BJ (cell line): ENCODE data around the gene TSPAN18. TPM values are rescaled to one million over a fixed set of nuclear protein-coding genes. Genes with fewer than 3 reads are reported as not detected.

Experiments used
- CTCF ChIA-PET: fragments of 350-600 bp; formaldehyde crosslinking; extraction: SDS; loops from one replicate; lab custom pipeline; 2021; ENCODE audit warnings: antibody characterized with exemption, inconsistent platforms; lab: Yijun Ruan, JAX
- POLR2A ChIA-PET: fragments of 300-600 bp; sonication (Branson Sonifier 250); formaldehyde crosslinking; extraction: SDS; loops from one replicate; lab custom pipeline; 2021; ENCODE audit warnings: antibody characterized with exemption; lab: Charles Lee
- DNase-seq: peaks from one replicate; pipeline ENCODE4 v3.0.0-alpha.2; 2011; ENCODE audit warnings: low read depth
- H3K27me3 ChIP-seq: 2 replicates; pipeline ENCODE4 v1.6.0; 2011; ENCODE audit warnings: low read length; ENCODE audit not compliant: control insufficient read depth, insufficient read depth
- H3K36me3 ChIP-seq: 2 replicates; pipeline ENCODE4 v1.5.1; 2011; ENCODE audit warnings: low read length; ENCODE audit not compliant: control insufficient read depth, insufficient read depth
- H3K4me3 ChIP-seq: 2 replicates; pipeline ENCODE4 v1.5.1; 2011; ENCODE audit warnings: low read depth, mild to moderate bottlenecking, control low read depth, low read length
- polyA plus RNA-seq: library from polyadenylated mRNA; depleted of rRNA; stranded (reverse); fragments of >200 nt; gene quantifications from 2 replicates; pipeline ENCODE4 v1.2.3, GENCODE V29; 2011
- TF ChIP-seq, protein P1 (sequence below): IDR thresholded peaks from 2 replicates; pipeline ENCODE4 v1.5.1; 2011; ENCODE audit warnings: low read depth, mild to moderate bottlenecking, control low read depth, inconsistent platforms, low read length, moderate library complexity; ENCODE audit not compliant: insufficient read depth

Gene TSPAN18
- polyA plus RNA-seq, 1 experiment, result 0.55 TPM

DNA sequence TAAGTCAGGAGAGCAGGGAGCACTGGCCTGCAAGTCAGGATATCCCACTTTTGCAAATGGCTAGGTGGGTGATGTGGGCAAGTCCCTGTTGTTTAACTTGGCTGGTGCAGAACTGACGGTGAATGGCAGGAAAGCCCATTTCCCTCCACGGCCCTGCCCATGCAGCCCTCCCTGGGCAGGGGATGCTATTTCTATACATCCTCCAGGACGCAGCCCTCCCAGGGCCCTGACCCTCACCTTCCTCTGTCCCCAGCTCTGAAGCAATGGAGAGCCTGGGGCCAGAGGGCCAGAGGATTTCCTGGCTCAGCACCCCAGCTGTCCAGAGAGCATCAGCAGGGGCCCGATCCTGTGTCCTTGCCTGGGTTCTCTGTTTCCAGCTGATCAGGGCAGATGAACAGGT lies 91.3 kb downstream of the TSPAN18 start:
- Histone ChIP-seq H3K4me3 (no peak overlapping the region), H3K27me3 (peaks cover 3% of the 10 kb centered on the region; the same call in 1 of the 2 replicates), H3K36me3 (no peaks in the 10 kb centered on the region)
- DNase-seq, result no peak
- CTCF ChIA-PET, result interaction anchor here (1.3 to 2.0 kb wide), 3 partner anchors 13 to 51 kb away, joined by 3 to 4 read pairs (median 3); no protein-coding TSS in a partner anchor
- TF ChIP-seq, protein P1, sequence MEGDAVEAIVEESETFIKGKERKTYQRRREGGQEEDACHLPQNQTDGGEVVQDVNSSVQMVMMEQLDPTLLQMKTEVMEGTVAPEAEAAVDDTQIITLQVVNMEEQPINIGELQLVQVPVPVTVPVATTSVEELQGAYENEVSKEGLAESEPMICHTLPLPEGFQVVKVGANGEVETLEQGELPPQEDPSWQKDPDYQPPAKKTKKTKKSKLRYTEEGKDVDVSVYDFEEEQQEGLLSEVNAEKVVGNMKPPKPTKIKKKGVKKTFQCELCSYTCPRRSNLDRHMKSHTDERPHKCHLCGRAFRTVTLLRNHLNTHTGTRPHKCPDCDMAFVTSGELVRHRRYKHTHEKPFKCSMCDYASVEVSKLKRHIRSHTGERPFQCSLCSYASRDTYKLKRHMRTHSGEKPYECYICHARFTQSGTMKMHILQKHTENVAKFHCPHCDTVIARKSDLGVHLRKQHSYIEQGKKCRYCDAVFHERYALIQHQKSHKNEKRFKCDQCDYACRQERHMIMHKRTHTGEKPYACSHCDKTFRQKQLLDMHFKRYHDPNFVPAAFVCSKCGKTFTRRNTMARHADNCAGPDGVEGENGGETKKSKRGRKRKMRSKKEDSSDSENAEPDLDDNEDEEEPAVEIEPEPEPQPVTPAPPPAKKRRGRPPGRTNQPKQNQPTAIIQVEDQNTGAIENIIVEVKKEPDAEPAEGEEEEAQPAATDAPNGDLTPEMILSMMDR, result no peak
- POLR2A ChIA-PET, result no interaction called here

DNA sequence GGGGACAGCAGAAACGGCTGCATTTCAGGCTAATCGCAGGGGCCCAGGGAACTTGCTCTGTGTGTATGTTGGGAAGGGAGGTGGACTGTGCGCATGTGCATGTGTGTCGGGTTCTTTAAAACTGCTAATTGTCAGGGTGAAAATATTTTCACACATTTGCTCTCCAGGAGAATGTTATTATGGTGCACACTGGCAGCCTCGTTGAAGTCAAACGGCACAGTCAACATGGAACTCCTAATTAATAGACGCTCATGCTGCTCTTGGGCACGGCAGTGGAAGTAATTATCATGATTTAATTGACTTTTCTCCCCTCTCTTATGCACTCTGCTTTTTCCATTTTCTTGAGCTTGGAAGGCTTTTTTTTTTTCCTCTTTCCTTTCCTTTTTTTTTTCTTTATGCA lies 92.6 kb downstream of the TSPAN18 start:
- Histone ChIP-seq H3K27me3 (peaks cover 3% of the 10 kb centered on the region; the same call in 1 of the 2 replicates), H3K4me3 (no peak overlapping the region), H3K36me3 (no peaks in the 10 kb centered on the region)
- DNase-seq, result no peak
- TF ChIP-seq, protein P1, result no peak
- POLR2A ChIA-PET, result no interaction called here
- CTCF ChIA-PET, result interaction anchor here (1.5 kb wide), 1 partner anchor 12 kb away, joined by 3 read pairs; no protein-coding TSS in a partner anchor

DNA sequence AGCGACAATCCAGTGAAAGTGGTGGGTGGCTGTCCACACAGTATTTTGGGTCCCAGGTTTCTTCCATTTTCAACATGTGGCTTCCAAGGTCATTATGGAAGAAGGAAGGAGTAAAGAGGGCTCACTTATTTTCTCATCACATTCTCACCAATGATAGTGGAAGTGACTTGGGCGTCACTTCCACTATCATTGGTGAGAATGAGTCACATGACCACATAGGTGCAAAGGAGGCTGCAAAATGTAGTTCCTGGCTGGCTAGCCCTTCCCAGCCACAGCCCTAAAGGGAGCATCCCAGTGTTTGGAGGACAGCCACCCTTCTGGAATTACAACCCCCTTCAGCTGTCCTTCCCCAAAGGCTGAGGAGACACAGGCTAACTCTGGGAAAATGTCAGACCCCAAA lies 95.6 kb downstream of the TSPAN18 start:
- CTCF ChIA-PET, result interaction anchor here (1.6 to 2.9 kb wide), 2 partner anchors 10 to 14 kb away, joined by 4 to 9 read pairs; no protein-coding TSS in a partner anchor
- no peak for DNase-seq
- H3K27me3 ChIP-seq, result peaks cover 3% of the 10 kb centered on the region; the same call in 1 of the 2 replicates
- TF ChIP-seq, protein P1, result no peak
- H3K4me3 ChIP-seq, result no peak overlapping the region
- H3K36me3 ChIP-seq, result no peaks in the 10 kb centered on the region
- POLR2A ChIA-PET, result no interaction called here

DNA sequence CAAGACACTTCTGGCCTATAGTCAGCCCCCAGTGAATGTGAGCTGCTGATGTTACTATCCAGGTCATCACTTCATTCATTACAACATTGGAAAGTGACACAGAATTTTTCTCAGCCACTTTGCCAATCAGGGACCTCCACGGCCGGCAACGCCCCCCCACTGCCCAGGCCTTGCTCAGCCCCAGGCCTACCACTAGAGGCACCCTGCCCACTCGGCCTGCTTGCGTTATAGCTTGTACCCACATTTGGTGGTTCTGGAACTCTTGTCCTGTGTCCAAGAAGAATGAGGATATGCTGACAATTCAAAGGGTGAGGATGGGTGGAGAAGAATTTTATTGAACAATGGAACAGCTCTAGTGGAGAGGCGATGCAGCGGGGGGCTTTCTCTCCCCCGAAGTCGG lies 96.2 kb downstream of the TSPAN18 start:
- H3K27me3 ChIP-seq, result peaks cover 3% of the 10 kb centered on the region; the same call in 1 of the 2 replicates
- ChIA-PET POLR2A (interaction anchor here (0.6 kb wide), 1 partner anchor 24 kb away, joined by 3 read pairs; no protein-coding TSS in a partner anchor), CTCF (interaction anchor here (0.9 to 2.9 kb wide), 5 partner anchors 9 to 47 kb away, joined by 4 to 9 read pairs (median 4); no protein-coding TSS in a partner anchor)
- H3K4me3 ChIP-seq, result no peak overlapping the region
- TF ChIP-seq, protein P1, result peak; percentile 46
- DNase-seq, result no peak
- H3K36me3 ChIP-seq, result no peaks in the 10 kb centered on the region

DNA sequence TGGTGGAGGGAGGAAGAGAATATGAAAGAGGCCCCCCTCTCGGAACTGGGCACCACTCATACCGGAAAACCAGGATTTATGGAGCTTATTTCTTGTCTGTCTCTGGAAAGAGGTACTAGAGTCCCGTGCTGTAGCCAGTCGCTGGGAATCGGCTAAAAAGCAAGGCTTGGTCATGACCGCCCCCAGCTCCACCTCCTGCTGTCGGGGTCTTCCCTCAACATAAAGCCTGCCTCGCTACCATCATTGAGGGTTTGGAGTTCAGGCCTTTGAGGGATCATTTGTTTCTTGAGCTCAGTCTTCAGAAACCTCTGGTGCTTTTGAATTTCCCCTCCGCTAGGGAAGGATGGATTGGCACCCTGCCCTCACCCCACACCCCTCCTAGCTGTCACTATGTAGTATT lies 97.1 kb downstream of the TSPAN18 start:
- no peak for DNase-seq
- no peaks in the 10 kb centered on the region for H3K36me3 ChIP-seq
- peaks cover 3% of the 10 kb centered on the region; the same call in 1 of the 2 replicates for H3K27me3 ChIP-seq
- POLR2A ChIA-PET, result no interaction called here
- H3K4me3 ChIP-seq, result no peak overlapping the region
- CTCF ChIA-PET, result interaction anchor here (0.9 to 2.9 kb wide), 6 partner anchors 8 to 48 kb away, joined by 4 to 9 read pairs (median 4); no protein-coding TSS in a partner anchor
- TF ChIP-seq, protein P1, result no peak
